HCEC 1CT (cell line): ENCODE measurements around the gene LAMC2.
"Not testable (repeated sequence)": the region's sequence is repeated elsewhere in the genome, so short reads cannot be mapped to it uniquely, and the experiment has no call there.

ENCODE experiments used
- DNase-seq: peaks from one replicate; pipeline ENCODE4 v3.0.0-alpha.2; 2017

LAMC2 gene

DNA sequence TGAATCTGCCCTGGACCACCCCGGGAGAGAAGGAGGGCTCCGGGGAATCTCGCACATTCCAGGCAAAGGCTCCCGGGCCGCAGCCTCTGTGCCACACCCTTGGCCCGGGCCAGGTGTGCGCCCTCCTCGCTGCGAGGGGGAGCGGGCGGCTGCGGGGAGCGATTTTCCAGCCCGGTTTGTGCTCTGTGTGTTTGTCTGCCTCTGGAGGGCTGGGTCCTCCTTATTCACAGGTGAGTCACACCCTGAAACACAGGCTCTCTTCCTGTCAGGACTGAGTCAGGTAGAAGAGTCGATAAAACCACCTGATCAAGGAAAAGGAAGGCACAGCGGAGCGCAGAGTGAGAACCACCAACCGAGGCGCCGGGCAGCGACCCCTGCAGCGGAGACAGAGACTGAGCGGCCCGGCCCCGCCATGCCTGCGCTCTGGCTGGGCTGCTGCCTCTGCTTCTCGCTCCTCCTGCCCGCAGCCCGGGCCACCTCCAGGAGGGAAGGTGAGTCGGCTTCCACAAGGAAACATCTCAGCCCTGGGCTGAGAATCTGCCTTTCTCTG lies at the start of gene LAMC2:
LAMC2 (plus strand) TSS at position 324 of the 550 bp plus-strand sequence; CDS start at position 413, 89 bp downstream.
- no peak for DNase-seq

DNA sequence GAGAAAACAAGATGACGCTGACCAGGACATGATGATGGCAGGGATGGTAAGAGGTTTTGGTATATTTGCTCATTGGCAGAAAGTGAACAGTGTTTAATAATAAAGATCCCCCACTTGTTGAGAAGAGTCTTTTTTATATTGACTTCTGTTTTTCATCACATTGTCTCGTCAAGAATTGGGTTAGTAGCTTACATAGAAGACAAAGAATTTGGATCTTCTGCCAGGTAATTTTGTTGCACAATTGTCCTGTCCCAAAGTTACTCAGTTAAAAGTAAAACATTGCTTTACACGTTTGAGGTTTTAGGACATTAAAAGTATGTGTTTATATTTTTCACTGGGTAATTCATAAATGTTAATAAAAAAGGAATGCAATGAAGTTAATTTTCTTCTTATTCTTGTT lies 48.3 kb upstream of the LAMC2 start:
- DNase-seq, result peak; percentile 27

DNA sequence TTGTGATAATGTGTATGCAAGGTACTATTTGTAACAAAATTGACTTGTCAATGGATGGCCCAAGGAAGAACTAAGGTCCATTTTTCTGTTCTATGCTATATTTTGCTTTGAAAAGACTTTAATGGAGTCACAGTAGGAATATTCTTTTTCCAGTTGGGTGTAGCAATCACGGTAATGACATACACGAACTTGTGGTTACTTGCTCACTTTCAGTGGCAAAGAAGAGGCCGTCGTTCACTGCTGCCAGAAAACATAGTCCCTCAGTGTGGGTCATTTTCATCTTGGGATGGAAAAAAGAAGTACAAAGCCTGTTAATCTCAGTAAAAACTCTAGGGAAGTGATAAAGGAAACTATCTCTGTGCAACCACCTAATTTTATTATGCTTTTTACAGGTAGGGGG lies 47.8 kb upstream of the LAMC2 start:
- no peak for DNase-seq

GRCh38 chr1:183139281-183139942 lies 46.7 kb upstream of the LAMC2 start:
- peak; percentile 80 for DNase-seq

GRCh38 chr1:183140633-183141032 lies 45.4 kb upstream of the LAMC2 start:
- no peak for DNase-seq

- DNase-seq, result no peak
Observed at GRCh38 chr1:183142171-183142570, 43.9 kb upstream of the LAMC2 start.

GRCh38 chr1:183143576-183144315 lies 42.3 kb upstream of the LAMC2 start:
- no peak for DNase-seq

DNA sequence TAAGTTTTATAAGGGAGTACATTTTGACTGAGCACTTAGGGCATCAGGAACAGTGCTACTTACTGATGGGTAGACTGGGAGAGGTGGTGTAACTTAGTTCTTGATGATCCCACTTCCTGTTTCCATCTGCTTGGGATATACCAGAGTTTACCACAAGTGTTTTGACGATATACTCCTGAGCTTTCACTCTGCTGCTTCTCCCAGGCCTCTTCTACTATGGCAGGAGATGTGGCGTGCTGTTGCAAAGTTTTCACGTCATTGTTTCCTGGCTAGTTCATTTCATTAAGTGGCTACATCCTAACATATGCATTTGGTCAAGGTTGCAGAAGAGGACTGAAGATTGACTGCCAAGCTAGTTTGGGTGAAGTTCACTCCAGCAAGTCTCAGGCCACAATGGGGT lies 41.3 kb upstream of the LAMC2 start:
- DNase-seq, result no peak

DNA sequence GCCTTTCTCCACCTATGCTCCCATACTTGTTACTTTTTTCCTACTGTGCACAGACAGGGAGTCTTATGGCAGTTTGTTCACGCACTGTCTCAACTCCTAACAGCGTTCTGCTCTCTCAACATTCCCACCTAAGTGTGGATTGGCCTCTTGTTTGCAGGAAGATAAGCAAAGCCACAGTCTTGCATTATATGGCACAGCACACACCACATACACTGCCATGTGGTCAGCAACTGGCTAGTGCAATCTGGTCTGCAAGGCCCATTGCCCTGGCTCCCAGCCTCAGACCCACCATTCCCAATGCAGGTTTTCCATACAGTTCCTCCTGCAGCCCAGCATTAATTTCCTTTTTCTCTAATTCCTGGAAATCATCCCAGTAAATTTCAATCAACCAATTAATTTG lies 38.3 kb upstream of the LAMC2 start:
- no peak for DNase-seq

GRCh38 chr1:183148599-183148998 lies 37.5 kb upstream of the LAMC2 start:
- DNase-seq, result peak; percentile 51

GRCh38 chr1:183149273-183149672 lies 36.8 kb upstream of the LAMC2 start:
- no peak for DNase-seq

DNA sequence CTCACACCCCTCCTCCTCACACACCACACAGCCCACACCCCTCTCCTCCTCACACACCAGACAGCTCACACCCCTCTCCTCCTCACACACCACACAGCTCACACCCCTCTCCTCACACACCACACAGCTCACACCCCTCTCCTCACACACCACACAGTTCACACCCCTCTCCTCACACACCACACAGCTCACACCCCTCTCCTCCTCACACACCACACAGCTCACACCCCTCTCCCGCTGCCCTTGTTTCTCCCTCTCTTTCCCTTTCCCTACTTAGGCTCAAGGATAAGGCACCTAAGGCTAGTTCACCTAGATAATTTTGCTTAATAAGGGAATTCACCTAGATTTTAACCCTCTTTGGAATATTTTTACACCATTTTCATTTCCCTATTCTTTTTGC lies 36.0 kb upstream of the LAMC2 start:
- DNase-seq, result not testable (repeated sequence)

- DNase-seq, result no peak
Observed at GRCh38 chr1:183150445-183150844, 35.6 kb upstream of the LAMC2 start.

DNA sequence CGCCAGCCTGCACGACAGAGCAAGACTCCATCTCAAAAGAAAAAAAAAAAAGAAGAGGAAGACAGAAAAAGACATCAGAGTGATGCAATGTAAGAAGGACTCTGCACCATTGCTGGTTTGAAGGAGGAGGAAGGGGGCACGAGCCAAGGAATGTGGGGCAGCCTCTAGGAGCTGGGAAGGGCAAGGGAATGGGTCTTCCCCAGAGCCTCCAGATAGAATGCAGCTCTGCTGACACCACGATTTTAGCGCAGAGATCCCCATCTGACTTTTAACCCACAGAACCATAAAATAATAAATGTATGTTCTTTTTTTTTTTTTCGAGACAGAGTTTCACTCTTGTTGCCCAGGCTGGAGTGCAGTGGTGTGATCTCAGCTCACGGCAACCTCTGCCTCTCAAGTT lies 33.9 kb upstream of the LAMC2 start:
- no peak for DNase-seq

GRCh38 chr1:183155939-183156338 lies 30.1 kb upstream of the LAMC2 start:
- peak; percentile 60 for DNase-seq

DNA sequence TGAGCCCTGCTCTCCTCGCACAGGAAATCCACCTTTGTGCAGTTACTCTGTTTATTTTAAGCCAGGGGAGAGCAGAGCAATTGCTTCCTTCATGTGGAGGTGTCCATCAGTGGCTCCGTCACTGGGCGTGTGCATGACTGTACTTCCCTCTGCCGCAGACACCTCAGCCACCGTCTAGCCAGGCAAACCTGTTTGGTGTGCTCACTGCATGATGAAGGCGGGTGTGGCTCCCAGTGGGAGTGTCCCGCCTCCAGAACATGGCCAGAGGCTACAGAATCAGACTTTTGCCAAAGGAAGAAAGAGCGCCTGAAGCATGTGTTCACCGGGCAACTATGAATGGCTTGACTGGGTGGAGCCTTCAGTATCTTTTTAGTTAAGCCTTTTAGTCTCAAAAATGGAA lies 26.1 kb upstream of the LAMC2 start:
- no peak for DNase-seq

DNA sequence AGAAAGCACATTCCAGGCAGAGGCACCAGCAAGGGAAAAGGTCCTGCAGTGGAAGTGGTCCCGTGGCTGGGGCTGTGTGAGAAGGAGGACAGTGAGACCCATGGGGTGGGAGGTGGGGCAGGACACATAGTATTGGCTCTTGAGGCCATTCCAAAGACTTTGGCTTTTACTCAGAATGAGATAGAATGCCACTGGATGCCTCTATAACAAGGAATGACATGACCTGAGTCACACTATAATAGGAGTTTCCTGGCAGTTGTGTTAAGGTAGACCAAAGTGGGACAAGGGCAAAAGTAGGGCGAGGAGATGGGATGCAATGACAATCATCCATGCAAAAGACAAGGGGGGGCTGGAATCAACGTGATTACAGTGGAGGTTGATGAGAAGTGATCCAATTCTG lies 24.7 kb upstream of the LAMC2 start:
- no peak for DNase-seq

DNA sequence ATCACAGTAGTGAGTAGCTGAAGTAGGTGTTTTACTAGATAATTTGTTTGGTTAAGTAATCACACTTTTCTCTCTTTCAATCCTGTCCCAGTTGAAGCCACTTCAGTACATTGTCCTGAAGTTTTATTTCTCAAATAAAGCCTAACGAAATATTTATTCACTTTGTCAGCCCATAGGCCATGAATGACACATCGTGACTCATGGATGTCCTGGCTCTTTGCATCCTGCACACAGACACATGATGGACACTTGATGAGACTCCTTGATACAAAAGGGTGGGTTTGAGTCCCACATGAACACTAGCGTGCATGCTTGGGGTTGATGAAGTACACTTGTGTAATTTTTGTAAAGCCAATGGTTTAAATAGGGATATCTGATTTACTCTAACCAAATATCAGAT lies 22.7 kb upstream of the LAMC2 start:
- DNase-seq, result peak; percentile 92

DNA sequence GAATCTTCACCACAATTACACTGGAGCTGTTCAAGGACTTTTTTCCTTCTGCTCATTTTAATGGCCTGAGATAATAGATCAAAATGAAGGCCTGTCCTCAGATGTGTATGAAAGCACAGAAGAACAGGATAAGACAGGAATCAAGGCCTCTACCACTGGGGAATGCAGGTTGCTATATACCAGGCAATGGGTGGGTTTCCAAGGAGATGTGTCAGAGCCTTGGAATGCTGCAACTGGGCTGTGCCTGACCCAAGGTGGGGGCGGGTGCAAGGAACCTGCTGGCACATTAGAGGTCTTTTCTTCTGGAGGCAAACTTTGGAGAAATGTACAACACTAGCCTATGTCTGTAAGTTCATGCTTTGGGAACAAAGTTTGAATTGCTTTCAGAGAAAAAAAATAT lies 21.7 kb upstream of the LAMC2 start:
- peak; percentile 64 for DNase-seq

DNA sequence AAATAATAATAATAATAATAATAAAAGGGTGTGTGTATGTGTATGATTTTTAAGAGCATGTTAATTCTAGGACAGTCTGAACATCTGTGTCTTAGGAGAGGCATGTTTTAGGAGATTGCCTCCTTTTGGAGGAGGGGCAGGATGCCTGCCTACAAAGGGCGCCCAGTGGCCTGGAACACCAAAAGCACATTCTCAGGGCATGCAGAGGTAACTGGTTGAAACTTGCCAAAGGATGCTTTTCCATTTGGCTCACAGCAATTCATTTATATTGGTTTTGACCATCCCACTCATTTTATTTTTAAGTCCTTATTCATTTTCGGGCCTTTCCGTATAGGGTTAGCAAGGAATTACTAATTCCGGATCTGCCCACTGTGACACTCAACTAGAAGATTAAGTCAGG lies 21.1 kb upstream of the LAMC2 start:
- DNase-seq, result no peak

- DNase-seq, result no peak
Observed at GRCh38 chr1:183165456-183165855, 20.6 kb upstream of the LAMC2 start.

DNA sequence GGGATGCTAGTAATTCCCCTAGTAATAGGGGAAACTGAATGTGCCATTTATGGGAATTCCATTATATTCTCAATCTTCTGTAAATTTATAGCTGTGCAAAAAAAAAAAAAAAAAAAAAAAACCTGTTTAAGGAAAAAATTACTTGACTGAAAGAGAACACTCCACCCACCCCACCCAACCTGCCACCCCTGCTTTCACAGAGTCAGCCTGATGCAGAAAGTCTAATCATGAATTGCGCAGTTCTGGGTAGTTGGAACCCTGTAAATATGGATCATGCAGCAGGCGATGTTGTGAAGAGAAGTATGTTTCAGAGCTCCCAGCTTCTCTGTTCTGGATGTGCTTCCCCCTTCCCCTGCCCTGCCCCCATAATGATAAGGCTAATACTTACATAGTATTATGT lies 19.6 kb upstream of the LAMC2 start:
- DNase-seq, result no peak

GRCh38 chr1:183167676-183168075 lies 18.4 kb upstream of the LAMC2 start:
- DNase-seq, result no peak

GRCh38 chr1:183168308-183168707 lies 17.8 kb upstream of the LAMC2 start:
- no peak for DNase-seq
